HUES48 (cell line): ENCODE results near the gene CERS5.
A peak's percentile ranks its signal among the peaks of the same experiment; 100 is the strongest.
"Not testable (repeated sequence)": the region's sequence is repeated elsewhere in the genome, so short reads cannot be mapped to it uniquely, and the experiment has no call there.

Source experiments
- H3K27ac ChIP-seq: one replicate; pipeline ENCODE4 v1.7.0; 2013; ENCODE audit warnings: low read depth, low read length, inconsistent platforms
- H3K27me3 ChIP-seq: 2 replicates; pipeline ENCODE4 v1.6.1; 2013; ENCODE audit warnings: mild to moderate bottlenecking, low read length; ENCODE audit not compliant: control insufficient read depth, insufficient read depth
- H3K36me3 ChIP-seq: 2 replicates; pipeline ENCODE4 v1.6.1; 2013; ENCODE audit warnings: low read length; ENCODE audit not compliant: control insufficient read depth, insufficient read depth
- H3K4me1 ChIP-seq: 2 replicates; pipeline ENCODE4 v1.6.1; 2013; ENCODE audit warnings: mild to moderate bottlenecking, low read length; ENCODE audit not compliant: control insufficient read depth, insufficient read depth
- H3K4me3 ChIP-seq: 2 replicates; pipeline ENCODE4 v1.5.1; 2013; ENCODE audit warnings: mild to moderate bottlenecking, low read depth, low read length
- H3K9ac ChIP-seq: 2 replicates; pipeline ENCODE4 v1.6.1; 2013; ENCODE audit warnings: mild to moderate bottlenecking, low read depth, low read length, moderate library complexity
- H3K9me3 ChIP-seq: 2 replicates; pipeline ENCODE4 v1.6.1; 2013; ENCODE audit warnings: low read length; ENCODE audit not compliant: control insufficient read depth, insufficient read depth

Gene CERS5

GRCh38 chr12:50088577-50089335 is 78.4 kb downstream of the CERS5 start:
- H3K9me3 ChIP-seq, result no peaks in the 10 kb centered on the region
- H3K27me3 ChIP-seq, result no peaks in the 10 kb centered on the region
- H3K9ac ChIP-seq, result no peak overlapping the region
- no peak overlapping the region for H3K4me3 ChIP-seq
- no peaks in the 10 kb centered on the region for H3K4me1 ChIP-seq
- H3K27ac ChIP-seq, result no peak overlapping the region
- peaks cover 72% of the 10 kb centered on the region for H3K36me3 ChIP-seq

GRCh38 chr12:50087995-50088394 is 79.2 kb downstream of the CERS5 start:
- no peak overlapping the region for H3K27ac ChIP-seq
- peaks cover 65% of the 10 kb centered on the region for H3K36me3 ChIP-seq
- H3K27me3 ChIP-seq, result no peaks in the 10 kb centered on the region

GRCh38 chr12:50087151-50087550 is 80.0 kb downstream of the CERS5 start:
- Histone ChIP-seq H3K27ac (no peak overlapping the region), H3K4me3 (no peak overlapping the region), H3K27me3 (no peaks in the 10 kb centered on the region), H3K9me3 (no peaks in the 10 kb centered on the region), H3K4me1 (no peaks in the 10 kb centered on the region), H3K36me3 (peaks cover 58% of the 10 kb centered on the region), H3K9ac (no peak overlapping the region)

More at GRCh38 chr12:50087995-50088394, 79.2 kb downstream of the CERS5 start:
- H3K9me3 ChIP-seq, result no peaks in the 10 kb centered on the region
- no peaks in the 10 kb centered on the region for H3K4me1 ChIP-seq
- no peak overlapping the region for H3K9ac ChIP-seq
- no peak overlapping the region for H3K4me3 ChIP-seq

- H3K36me3 ChIP-seq, result peaks cover 49% of the 10 kb centered on the region
- H3K9ac ChIP-seq, result no peak overlapping the region
These were observed 81.0 kb downstream of the CERS5 start for GRCh38 chr12:50086148-50086547.

GRCh38 chr12:50085615-50086072 is 81.5 kb downstream of the CERS5 start:
- Histone ChIP-seq H3K27ac (peak overlapping the region; percentile 98), H3K4me1 (no peaks in the 10 kb centered on the region), H3K27me3 (peaks cover 10% of the 10 kb centered on the region)

More at GRCh38 chr12:50086148-50086547, 81.0 kb downstream of the CERS5 start:
- no peaks in the 10 kb centered on the region for H3K9me3 ChIP-seq
- peak overlapping the region; percentile 75 for H3K4me3 ChIP-seq
- H3K27me3 ChIP-seq, result peaks cover 5% of the 10 kb centered on the region; the same call in 1 of the 2 replicates
- peak overlapping the region; percentile 98 for H3K27ac ChIP-seq
- no peaks in the 10 kb centered on the region for H3K4me1 ChIP-seq

GRCh38 chr12:50084775-50085614 is 82.2 kb downstream of the CERS5 start, which contains the start of gene SMARCD1:
Gene SMARCD1, plus strand, starts transcription at chr12:50085342. Its CDS starts 28 bp downstream, at chr12:50085370.
- Histone ChIP-seq H3K4me1 (no peaks in the 10 kb centered on the region), H3K4me3 (peak within 1 kb of the TSS; percentile 75)

More at GRCh38 chr12:50085615-50086072, 81.5 kb downstream of the CERS5 start:
- H3K9ac ChIP-seq, result peak overlapping the region; percentile 11
- H3K4me3 ChIP-seq, result peak overlapping the region; percentile 75
- H3K36me3 ChIP-seq, result peaks cover 44% of the 10 kb centered on the region
- H3K9me3 ChIP-seq, result no peaks in the 10 kb centered on the region

GRCh38 chr12:50084409-50084774 is 82.8 kb downstream of the CERS5 start:
- not testable (repeated sequence) for H3K4me1 ChIP-seq, H3K9me3 ChIP-seq
- Histone ChIP-seq H3K27me3 (peaks cover 17% of the 10 kb centered on the region), H3K9ac (peak overlapping the region; percentile 69), H3K27ac (peak overlapping the region; percentile 98), H3K4me3 (peak overlapping the region; percentile 75), H3K36me3 (peaks cover 31% of the 10 kb centered on the region)

More at GRCh38 chr12:50084775-50085614, 82.2 kb downstream of the CERS5 start, which contains the start of gene SMARCD1:
- Histone ChIP-seq H3K36me3 (peaks cover 37% of the 10 kb centered on the region), H3K27me3 (peaks cover 16% of the 10 kb centered on the region), H3K9ac (peak within 1 kb of the TSS; percentile 84), H3K9me3 (no peaks in the 10 kb centered on the region), H3K27ac (peak within 1 kb of the TSS; percentile 98)

- Histone ChIP-seq H3K36me3 (peaks cover 21% of the 10 kb centered on the region), H3K9me3 (no peaks in the 10 kb centered on the region), H3K4me3 (no peak overlapping the region), H3K9ac (no peak overlapping the region), H3K27ac (no peak overlapping the region), H3K4me1 (no peaks in the 10 kb centered on the region), H3K27me3 (peaks cover 17% of the 10 kb centered on the region)
These were observed 83.9 kb downstream of the CERS5 start for GRCh38 chr12:50083301-50083700.

GRCh38 chr12:50082644-50083043 is 84.5 kb downstream of the CERS5 start:
- H3K36me3 ChIP-seq, result peaks cover 14% of the 10 kb centered on the region
- H3K27me3 ChIP-seq, result peaks cover 17% of the 10 kb centered on the region
- H3K27ac ChIP-seq, result no peak overlapping the region
- H3K9ac ChIP-seq, result no peak overlapping the region
- no peak overlapping the region for H3K4me3 ChIP-seq
- no peaks in the 10 kb centered on the region for H3K4me1 ChIP-seq
- H3K9me3 ChIP-seq, result no peaks in the 10 kb centered on the region

- Histone ChIP-seq H3K27ac (no peak overlapping the region), H3K4me3 (no peak overlapping the region), H3K27me3 (peaks cover 17% of the 10 kb centered on the region), H3K4me1 (no peaks in the 10 kb centered on the region), H3K9me3 (no peaks in the 10 kb centered on the region), H3K9ac (no peak overlapping the region), H3K36me3 (0 out of 2 replicates have a peak, but pooled peaks cover under 1% of the 10 kb centered on the region)
These were observed 85.9 kb downstream of the CERS5 start for GRCh38 chr12:50081096-50081808.
